ENCODE results near the gene OLIG2.

The OLIG2 gene

DNA sequence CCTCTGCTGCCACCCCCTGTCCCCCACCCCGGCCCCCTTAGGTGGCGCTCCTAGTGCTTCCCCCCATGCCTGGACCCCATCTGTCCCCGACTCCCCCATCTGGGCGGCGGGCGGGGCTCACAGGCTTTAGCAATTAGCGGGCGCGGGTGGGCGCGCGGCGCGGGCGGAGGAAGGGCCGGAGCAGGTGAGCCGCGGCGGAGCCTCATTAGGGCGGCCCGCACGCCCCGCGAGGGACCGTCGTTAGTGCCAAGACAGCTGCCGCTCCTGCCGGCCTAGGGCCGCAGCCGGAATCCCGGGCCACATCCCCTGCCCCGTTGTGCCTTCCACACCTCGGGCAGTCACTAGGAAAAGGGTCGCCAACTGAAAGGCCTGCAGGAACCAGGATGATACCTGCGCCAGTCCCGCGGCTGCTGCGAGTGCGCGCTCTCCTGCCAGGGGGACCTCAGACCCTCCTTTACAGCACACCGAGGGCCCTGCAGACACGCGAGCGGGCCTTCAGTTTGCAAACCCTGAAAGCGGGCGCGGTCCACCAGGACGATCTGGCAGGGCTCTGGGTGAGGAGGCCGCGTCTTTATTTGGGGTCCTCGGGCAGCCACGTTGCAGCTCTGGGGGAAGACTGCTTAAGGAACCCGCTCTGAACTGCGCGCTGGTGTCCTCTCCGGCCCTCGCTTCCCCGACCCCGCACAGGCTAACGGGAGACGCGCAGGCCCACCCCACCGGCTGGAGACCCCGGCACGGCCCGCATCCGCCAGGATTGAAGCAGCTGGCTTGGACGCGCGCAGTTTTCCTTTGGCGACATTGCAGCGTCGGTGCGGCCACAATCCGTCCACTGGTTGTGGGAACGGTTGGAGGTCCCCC, 7.6 kb downstream of the OLIG2 start:
- no peak for DNase-seq (ENCODE audit: low read depth)

DNA sequence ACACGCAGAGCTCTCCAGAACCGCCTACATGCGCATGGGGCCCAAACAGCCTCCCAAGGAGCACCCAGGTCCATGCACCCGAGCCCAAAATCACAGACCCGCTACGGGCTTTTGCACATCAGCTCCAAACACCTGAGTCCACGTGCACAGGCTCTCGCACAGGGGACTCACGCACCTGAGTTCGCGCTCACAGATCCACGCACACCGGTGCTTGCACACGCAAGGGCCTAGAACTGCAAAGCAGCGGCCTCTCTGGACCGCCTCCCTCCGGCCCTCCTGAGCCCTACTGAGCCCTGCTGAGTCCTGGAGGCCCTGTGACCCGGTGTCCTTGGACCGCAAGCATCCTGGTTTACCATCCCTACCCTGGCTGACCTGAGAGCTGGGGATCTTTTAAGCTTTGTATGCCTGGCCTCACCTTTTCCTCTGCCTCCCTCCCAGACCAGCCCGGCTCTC, 8.3 kb downstream of the OLIG2 start:
- DNase-seq (ENCODE audit: low read depth) = no peak

DNA sequence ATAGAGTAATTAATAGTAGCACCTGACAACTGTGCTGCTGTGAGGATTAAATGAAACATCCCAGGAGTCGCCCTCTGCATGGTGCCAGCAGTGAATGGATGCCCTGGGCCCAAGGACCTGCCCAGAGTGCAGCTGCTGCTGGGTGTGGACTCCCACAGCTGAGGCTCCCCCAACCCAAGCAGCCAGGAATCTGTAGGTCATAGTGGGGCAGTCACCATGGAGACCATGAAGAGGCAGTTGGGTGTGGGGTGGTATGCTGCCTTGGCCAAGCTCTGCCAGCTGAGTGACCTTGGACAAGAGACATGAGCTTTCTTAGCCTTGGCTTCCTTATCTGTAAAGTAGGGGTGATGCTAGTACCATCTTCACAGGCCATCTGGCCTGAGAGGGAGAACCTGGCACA, 9.4 kb downstream of the OLIG2 start:
- no peak for DNase-seq (ENCODE audit: low read depth)

DNA sequence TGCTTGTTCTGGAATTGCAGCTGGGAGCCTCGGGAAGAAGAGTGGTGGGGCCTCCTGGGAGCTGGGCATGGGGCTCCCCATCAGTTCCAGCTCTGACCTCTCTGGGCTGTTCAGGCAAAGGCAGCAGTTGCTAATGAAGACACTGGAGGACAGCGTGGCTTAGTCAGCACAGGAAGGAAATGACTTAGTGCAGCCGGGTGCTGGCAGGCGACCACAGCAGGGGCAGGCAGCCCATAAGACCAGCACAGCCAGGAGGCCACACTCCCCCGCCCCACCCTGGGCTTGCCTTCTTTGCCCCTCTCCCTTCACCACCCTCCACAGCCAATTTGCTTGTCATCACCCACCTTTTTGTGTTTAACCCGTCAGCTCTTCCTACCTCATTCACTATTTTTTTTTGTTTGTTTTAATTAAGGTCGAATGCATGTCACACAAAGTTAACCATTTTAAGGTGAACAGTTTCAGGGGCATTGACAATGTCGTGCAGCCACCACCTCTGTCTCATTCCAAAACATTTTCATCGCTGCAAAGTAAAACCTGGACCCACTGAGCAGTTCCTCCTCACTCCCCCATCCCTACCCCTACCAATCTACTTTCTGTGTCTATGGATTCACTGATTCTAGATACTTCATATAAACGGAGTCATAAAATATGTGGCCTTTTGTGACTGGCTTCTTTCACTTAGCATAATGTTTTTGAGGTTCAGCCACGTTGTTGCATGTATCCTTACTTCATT, 10.9 kb downstream of the OLIG2 start:
- peak; percentile 21 for DNase-seq (ENCODE audit: low read depth)

DNA sequence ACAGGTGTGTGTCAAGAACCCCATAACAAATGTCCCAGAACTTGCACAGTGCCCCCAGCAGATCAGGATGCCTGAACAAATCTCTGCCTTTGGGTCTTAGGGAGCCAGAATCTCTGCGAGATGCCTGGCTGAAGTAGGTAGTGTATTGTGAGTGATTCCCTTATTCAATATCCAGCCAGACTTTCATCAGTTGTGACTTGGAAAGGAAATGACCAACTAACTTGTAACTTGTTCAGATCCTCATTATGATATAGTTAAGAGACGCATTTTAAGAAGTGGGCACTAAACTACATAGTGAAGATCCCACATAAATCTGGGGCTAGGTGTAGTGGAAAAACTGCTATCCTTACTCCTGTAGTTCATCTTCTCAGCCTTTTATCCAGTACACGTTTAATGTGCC, 11.8 kb downstream of the OLIG2 start:
- no peak for DNase-seq (ENCODE audit: low read depth)

DNA sequence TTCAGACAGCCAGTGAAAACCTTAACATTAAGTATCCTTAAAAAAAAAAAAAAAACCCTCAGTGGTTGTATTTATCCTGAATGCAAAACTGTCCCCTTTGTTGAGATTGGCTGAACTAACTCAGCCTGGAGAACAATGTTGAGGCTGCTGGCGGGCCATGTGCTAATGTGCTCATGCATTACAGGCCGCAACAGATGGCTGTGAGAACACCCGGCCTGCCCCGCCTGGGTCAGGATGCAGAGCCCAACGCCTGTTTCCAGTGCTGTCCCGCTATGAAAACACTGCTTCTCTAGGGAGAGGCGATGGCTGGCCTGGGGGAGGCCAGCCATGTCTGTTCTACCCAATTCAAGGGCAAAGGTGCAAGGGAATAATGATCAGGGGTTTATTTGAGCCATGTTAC, 13.8 kb downstream of the OLIG2 start:
- DNase-seq (ENCODE audit: low read depth) = no peak

DNA sequence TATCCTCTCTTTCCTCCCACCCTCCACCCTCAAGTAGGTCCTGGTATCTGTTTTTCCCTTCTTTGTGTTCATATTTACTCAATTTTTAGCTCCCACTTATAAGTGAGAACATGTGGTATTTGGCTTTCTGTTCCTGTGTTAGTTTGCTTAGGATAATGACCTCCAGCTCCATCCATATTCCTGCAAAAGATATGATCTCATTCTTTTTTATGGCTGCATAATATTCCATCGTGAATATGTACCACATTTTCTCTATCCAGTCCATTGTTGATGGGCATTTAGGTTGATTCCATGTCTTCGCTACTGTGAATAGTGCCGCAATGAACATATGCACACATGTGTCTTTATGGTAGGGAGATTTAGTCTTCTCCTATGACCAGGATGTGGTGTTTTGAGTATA, 14.5 kb downstream of the OLIG2 start:
- no peak for DNase-seq (ENCODE audit: low read depth)

DNA sequence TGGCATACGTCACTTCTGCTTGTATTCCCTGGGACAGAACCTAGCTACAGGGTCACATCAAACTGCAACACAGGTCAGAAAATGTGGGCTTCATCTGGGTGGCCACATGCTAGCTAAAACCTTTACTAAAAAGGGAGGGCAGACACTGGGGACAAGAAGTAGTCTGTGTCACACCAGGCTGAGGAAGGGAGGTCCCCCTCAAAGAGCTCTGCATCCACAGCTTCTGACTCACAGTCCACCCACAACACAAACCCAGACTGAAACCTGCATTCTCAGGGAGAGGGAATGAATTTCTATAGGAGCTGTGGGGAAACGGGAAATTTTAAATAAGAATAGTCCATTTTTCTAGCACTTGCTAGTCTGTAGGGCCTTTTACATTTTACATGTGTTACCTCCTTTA, 16.2 kb downstream of the OLIG2 start:
- DNase-seq (ENCODE audit: low read depth) = no peak

DNA sequence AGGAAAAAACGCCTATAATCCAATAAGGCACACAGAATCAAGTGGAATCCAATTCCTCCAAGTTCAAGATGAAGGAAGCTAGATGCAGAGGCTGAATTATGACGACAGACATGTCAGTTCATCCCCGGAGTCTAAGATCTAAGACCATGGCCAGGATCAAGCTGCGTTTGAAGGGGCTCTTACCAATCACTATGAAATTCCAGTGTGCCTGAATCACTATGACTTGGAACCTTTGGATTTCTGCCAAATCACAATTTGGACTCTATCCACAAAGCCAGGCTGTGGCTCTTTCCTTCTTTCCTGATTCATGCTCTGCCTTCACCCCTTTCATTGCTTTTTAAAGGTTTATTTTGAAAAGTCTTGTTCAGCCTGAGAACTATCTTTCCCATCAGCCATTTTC, 17.1 kb downstream of the OLIG2 start:
- no peak for DNase-seq (ENCODE audit: low read depth)

DNA sequence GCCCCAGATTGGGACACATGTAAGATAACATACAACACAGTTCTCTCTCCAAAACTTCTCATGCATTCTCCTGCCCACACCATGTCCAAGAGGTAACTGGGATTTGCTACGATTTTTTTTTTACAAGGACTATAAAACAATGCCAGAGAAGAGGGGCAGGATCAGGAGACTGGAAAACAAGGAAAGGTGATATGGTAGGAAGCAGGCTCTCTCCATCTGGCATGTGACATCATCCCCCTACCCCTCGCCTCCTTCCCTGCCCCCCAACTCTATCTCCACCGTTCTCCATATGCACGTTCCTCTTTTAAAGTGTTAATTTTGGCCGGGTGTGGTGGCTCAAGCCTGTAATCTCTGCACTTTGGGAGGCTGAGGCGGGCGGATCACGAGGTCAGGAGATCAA, 20.7 kb downstream of the OLIG2 start:
- DNase-seq (ENCODE audit: low read depth) = no peak

DNA sequence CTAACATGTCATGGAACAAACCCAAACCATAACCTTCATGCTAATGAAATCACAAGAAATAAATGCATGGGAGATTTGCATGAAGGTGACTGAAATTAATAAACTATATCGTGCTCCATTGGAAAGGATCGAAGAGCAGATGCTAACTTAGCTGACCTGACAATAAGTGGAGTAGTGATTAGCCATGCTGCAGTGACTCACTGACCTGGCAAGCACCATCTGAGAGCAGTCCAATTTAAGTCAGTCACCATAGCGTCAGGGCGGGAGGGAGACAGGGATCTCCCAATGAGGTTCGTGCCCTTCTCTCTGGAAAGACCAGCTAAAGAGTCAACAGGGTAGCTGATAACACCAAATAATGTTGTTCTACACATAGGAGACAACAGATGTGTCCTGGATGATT, 21.5 kb downstream of the OLIG2 start:
- DNase-seq (ENCODE audit: low read depth) = no peak

DNA sequence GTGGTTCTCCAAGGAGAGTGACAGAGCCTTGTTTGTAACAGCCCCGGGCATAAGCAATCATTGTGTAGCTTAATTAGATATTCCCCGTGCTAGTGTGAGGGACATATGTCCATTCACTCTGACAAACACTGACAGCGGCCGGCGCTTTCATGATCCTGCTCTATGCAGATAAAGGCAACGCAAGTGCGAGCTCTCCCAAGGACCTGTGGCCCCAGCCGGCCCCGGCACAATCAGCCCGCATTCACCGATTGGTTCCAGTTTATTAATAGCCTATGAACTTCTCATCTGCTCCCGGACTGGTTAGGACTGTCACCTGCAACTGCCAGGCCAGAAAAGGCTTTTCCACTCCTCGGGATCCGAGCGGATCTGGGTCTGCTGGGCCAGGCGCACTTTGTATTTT, 26.2 kb downstream of the OLIG2 start:
- no peak for DNase-seq (ENCODE audit: low read depth)

DNA sequence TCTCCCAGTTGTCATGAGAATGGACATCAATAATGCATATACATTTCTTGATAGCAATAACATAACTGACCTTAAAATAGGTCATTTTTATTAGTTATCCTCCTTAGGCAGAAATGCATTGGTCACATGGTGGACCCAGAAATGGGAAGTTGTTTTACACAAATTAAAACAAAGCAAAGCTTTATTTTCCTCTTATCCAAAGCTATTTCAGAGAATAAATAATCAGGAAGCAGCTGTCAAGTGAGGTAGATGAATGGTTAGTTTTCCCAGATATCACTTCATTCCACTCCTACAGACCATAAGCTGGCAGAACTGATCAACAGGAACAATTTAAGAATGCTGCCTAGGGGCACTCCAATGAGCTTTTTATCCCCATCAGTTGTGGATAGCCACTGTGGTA, 28.2 kb downstream of the OLIG2 start:
- no peak for DNase-seq (ENCODE audit: low read depth)

DNA sequence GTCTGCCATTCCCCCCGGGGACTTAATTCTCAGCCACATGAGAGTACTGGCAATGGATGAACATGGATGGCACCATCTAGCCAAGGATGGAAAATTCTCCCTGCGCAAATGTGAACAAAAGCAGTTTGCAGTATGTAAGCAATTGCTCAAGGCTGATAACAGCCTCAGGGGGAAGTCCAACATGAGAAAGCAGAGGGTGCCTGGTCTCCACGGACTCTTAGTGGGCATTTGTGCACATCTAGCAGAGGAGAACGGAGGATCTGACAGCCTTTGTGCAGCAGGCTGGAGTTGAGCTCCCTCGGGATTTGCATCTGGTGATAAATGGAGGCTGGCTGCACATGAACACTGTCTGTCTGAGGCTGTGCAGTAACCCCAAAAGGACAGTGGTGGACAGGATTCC, 30.3 kb downstream of the OLIG2 start:
- DNase-seq (ENCODE audit: low read depth) = no peak

DNA sequence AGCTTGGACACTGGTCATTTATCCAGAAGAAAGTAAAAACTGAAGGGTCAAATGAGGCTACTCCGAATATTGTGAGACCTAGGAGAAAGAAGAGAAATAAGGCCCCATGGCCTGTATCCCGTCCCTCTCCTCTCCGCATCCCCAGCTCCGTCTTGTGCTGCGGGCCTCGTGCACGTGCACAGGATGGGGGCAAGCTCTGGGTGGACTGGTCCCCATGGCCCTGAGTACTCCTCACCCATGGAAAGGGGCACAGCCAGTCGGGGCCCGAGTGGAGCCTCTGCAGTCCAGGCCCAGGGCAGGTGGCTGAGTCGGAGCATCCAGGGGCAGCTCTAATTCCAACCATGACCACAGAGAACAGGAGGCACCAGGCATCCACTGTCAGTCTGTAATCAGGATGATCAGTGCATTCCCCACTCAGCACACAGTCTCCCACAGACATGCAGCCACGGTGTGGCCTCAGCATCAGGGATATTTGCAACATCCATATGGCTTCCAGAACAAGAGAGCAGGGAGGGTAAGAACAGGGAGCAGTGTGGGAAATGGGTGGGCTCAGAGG, 31.7 kb downstream of the OLIG2 start:
- no peak for DNase-seq (ENCODE audit: low read depth)

DNA sequence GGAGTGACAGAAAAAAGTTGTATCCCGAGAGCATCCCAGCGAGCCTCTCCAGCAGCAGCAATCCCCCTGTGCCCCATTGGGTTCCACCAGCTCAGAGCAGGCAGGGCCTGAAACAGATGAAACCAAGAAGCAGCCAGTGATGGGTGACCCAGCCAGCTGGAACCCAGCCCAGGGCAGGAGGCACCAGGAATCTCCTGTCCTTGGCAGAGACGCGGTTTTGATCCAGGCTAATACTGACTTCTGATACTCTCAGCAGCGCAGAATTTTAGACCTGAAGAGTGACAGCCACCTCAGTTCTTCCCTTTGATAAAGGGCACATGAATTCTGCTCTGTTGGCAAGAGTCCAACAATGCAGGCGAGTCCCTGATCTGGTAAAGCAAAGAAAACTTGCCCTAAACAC, 32.8 kb downstream of the OLIG2 start:
- DNase-seq (ENCODE audit: low read depth) = no peak

DNA sequence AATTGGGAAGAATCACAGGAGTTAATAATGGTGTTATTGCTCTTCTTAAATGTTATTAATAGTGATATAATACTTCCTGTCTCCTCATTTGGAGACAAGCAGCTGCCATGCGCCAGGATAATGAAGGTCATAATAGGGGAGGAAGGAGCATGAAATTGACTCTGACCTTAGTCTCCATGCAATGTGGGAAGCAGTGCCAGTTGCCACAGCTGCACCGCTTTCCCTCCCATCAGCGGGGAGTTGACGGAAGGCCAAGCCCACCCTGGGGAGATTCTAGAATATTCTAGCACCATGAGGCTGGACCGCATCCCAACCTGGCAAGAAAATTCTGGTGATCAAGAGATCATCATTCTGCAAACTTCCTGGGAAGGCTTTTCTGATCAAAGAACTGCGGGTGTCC, 33.2 kb downstream of the OLIG2 start:
- DNase-seq (ENCODE audit: low read depth) = no peak

DNA sequence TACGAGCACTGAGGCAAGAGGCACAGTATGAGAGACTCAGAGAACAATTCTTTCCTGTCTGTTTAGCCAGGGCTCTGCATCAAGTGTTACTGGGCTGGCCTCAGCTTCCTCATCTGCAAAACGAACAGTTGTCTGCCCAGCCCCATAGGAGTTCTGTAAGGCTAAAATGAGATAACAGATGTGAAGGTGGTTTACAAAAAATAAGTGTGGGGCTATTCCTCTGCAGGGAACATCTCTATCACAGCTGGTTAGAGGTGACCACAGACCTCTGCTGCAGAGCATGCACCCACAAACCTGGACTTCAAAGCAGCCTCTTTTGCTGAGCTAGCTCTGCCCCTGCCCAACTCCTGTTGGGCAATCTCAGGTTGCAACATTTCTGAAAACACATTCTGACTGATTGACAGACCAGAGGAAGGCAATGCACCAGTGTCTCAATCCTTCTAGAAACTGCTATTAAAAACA, 33.7 kb downstream of the OLIG2 start:
- DNase-seq (ENCODE audit: low read depth) = no peak

DNA sequence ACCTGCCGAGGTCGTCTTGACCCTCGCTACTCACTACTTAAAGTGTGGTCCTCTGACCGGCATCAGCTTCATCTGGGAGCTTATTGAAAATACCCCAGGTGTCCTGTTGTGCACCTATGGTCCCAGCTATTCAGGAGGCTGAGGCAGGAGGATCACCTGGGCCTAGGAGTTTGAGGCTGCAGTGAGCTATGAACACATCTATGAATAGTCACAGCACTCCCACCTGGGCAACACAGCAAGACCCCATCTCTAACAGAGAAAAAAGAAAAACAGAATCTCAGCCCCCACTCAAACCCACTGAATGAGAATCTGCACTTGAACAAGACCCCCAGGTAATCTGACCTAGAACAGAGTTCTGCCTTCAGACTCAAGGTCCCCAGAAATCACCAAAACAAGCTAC, 35.5 kb downstream of the OLIG2 start:
- DNase-seq (ENCODE audit: low read depth) = no peak

DNA sequence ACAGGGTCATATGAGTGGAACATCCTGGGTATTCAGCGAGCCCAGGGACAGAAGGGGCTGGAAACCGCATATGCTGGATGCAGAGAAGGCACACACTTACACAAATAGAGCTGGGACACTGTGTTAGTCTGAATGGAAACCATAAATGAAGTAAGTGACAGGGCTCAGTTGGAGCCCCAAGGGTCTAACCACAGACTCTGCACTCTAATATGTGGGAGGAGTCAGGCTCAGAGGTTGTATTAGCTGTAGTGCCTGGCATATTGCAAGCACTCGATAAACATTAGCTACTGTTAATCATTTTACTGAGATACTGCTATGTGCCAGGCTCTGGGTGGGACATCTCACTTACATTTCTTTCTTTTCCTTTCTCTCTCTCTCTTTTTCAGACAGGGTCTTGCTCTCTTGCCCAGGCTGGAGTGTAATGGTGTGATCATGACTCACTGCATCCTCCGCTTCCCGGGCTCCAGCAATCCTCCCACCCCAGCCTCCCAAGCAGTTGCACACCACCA, 37.7 kb downstream of the OLIG2 start:
- DNase-seq (ENCODE audit: low read depth) = no peak

DNA sequence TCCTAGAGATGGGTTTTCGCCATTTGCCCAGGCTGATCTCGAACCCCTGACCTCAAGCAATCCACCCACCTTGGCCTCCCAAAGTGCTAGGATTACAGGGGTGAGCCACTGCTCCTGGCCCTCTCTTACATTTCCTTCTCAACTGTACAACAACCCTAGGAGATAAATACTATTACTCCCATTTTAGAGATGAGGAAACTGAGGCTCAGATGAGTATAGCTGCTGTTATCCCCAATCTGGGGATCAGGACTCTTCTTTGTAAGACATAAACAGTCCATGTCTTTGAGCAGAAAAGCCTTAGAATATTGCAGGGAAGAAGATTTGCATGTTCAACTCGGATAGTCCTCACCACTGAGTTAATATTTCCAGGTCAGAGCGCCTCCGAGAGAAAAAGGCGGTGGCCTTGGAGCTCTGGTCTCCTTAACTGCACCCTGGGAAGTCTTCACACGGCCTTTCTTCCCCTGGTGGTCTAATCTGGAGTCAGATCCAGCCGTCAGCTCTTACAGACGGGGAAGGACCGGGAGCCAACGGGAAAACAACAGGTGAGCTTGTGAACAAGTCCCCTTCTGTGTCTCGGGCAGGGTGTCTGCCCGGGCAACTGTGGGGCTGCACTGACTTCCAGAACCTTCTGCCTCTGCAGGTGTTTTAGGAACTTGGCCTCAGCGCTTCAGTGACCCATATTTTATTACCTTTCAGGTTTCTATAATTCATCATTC, 38.3 kb downstream of the OLIG2 start:
- DNase-seq (ENCODE audit: low read depth) = no peak

Measured in stimulated activated CD8-positive, alpha-beta memory T cell treated with anti-CD3 and anti-CD28 coated beads, Interleukin-12 subunit alpha, Interleukin-12 subunit beta, amount 100 ng/mL, for 4 hours (primary cell).